Measurements from ENCODE around the gene HOXA13. TPM values are rescaled to one million over a fixed set of nuclear protein-coding genes. Genes with fewer than 3 reads are reported as not detected.
A peak's percentile ranks its signal among the peaks of the same experiment; 100 is the strongest.

Gene HOXA13
- total RNA-seq, 1 donor from 2014 or later, result not detected

DNA sequence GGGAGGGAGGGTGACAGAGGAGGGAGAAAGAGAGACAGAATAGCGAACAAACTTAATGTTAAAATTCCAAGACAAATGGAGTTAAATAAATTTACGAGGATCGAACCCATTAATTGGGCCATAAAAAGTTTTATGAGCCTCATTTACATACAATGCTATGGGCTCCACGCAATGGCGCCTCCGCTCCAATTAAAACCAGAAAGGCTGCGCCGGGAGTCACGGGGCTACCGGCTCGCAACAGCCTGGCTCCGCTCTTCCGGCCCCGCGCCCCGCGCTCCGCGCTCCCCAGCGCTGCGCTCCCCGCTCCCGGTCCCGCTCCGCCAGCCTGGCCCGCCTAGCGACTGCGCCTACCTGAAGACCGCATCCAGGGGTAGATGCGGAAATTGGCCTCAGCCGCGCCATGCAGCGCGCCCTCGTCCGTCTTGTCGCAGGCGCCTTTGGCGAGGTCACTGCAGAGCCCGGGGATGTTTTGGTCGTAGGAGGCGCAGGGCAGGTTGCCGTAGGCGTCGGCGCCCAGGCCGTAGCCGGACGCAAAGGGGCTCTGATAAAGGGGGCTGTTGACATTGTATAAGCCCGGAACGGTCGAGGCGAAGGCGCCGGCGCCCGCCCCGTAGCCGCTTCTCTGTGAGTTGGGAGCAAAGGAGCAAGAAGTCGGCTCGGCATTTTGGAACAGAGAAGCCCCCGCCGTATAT lies 43.9 kb downstream of the HOXA13 start:
- no peak for DNase-seq (ENCODE audit: low spot score)
- H3K4me1 Mint-ChIP-seq (ENCODE audit: unreplicated experiment), result peaks cover 22% of the 10 kb centered on the region
- peak overlapping the region; percentile 76 for H3K4me3 Mint-ChIP-seq (ENCODE audit: unreplicated experiment)
- H3K27me3 Mint-ChIP-seq (ENCODE audit: unreplicated experiment), result peaks cover 55% of the 10 kb centered on the region
- no peak overlapping the region for H3K27ac Mint-ChIP-seq (ENCODE audit: unreplicated experiment)
- peaks cover 3% of the 10 kb centered on the region for H3K36me3 Mint-ChIP-seq (ENCODE audit: low read depth, unreplicated experiment)
- no peaks in the 10 kb centered on the region for H3K9me3 Mint-ChIP-seq (ENCODE audit: unreplicated experiment)
- TF ChIP-seq, protein P1, sequence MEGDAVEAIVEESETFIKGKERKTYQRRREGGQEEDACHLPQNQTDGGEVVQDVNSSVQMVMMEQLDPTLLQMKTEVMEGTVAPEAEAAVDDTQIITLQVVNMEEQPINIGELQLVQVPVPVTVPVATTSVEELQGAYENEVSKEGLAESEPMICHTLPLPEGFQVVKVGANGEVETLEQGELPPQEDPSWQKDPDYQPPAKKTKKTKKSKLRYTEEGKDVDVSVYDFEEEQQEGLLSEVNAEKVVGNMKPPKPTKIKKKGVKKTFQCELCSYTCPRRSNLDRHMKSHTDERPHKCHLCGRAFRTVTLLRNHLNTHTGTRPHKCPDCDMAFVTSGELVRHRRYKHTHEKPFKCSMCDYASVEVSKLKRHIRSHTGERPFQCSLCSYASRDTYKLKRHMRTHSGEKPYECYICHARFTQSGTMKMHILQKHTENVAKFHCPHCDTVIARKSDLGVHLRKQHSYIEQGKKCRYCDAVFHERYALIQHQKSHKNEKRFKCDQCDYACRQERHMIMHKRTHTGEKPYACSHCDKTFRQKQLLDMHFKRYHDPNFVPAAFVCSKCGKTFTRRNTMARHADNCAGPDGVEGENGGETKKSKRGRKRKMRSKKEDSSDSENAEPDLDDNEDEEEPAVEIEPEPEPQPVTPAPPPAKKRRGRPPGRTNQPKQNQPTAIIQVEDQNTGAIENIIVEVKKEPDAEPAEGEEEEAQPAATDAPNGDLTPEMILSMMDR (IDR thresholded peaks at IDR 0.05; ENCODE audit: unreplicated experiment), result no peak

DNA sequence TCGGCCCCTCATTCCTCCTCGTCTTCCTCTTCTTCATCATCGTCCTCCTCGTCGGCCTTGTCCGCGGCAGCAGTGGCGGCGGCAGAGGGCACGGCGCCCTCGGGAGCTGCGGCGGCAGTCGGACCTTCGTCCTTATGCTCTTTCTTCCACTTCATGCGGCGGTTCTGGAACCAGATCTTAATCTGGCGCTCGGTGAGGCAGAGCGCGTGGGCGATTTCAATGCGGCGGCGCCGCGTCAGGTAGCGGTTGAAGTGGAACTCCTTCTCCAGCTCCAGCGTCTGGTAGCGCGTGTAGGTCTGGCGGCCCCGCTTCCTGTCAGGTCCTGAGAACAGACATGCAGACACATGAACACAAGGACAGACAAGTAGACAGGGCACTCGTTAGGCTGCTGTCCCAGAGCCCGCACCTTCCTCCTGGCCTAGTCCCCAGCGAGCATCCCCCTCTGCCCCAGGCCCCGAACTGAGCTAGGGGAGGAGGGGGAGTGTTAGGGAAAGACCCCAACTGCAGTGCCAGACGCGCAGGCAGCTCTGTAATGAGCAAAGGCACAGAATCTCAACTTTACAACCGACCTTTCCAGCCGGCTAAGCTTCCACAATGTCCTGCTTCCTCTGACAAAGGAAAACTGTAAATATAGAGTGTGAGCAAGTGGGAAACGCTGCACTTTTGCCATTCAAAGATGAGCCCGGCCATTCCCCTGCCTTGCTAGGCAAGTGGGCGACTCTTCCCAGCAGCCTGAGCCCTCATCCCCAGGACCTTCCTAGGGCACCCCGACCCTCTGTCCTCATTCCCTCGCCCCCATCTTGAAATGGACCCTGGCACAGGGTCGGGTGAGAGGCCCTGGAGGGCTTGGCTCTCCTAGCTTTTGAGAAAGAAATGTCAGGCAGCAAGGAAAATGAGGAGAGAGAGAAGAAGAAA lies 44.7 kb downstream of the HOXA13 start:
- Mint-ChIP-seq H3K36me3 (ENCODE audit: low read depth, unreplicated experiment) (peaks cover 3% of the 10 kb centered on the region), H3K4me1 (ENCODE audit: unreplicated experiment) (peaks cover 22% of the 10 kb centered on the region), H3K4me3 (ENCODE audit: unreplicated experiment) (peak overlapping the region; percentile 76), H3K27ac (ENCODE audit: unreplicated experiment) (no peak overlapping the region), H3K9me3 (ENCODE audit: unreplicated experiment) (no peaks in the 10 kb centered on the region), H3K27me3 (ENCODE audit: unreplicated experiment) (peaks cover 57% of the 10 kb centered on the region)
- no peak for DNase-seq (ENCODE audit: low spot score)
- TF ChIP-seq, protein P1 (IDR thresholded peaks at IDR 0.05; ENCODE audit: unreplicated experiment), result no peak

DNA sequence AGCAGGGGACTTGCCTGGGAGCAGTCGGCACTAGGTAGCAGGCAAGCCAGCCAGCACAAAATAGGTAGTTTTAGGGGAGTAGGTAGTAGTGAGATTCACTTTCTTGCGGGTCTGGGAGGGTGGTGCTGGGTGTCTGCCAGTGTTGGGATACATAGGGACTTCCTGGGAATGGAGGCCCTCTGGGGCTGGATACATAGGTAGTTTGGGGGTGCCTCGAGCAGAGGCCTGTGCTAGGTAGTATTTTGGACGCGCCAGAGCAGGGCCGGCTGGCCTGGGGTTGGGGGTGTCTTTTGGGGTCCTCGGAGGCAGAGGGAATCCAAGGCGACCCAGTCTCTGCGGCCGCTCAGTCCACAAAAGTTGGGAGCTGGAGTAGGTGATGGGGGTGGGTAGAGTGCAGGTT lies 45.5 kb downstream of the HOXA13 start:
- Mint-ChIP-seq H3K9me3 (ENCODE audit: unreplicated experiment) (no peaks in the 10 kb centered on the region), H3K4me3 (ENCODE audit: unreplicated experiment) (no peak overlapping the region)
- DNase-seq (ENCODE audit: low spot score), result no peak

DNA sequence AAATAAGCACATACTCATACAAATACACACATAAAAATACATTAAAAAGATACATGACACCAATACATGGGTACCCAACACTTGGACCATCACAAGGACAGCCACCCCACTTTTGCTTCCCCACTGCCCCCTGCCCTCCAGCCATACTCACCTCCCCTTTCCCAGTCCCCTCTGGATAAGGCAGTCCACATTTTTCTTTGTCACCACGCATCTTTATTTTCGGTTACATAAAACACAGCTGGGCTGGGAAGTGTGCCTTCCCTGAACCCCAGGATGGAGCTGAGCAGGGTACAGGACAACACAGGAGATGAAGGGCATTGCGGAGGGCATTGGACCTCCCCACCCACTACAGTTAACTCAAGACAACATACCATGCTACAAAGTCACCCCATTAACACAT lies 46.4 kb downstream of the HOXA13 start:
- no peak for DNase-seq (ENCODE audit: low spot score)
- peaks cover 22% of the 10 kb centered on the region for H3K4me1 Mint-ChIP-seq (ENCODE audit: unreplicated experiment)
- no peak overlapping the region for H3K4me3 Mint-ChIP-seq (ENCODE audit: unreplicated experiment)
- H3K27me3 Mint-ChIP-seq (ENCODE audit: unreplicated experiment), result peaks cover 55% of the 10 kb centered on the region
- H3K36me3 Mint-ChIP-seq (ENCODE audit: low read depth, unreplicated experiment), result peaks cover 3% of the 10 kb centered on the region
- H3K9me3 Mint-ChIP-seq (ENCODE audit: unreplicated experiment), result no peaks in the 10 kb centered on the region
- H3K27ac Mint-ChIP-seq (ENCODE audit: unreplicated experiment), result no peak overlapping the region
- TF ChIP-seq, protein P1 (IDR thresholded peaks at IDR 0.05; ENCODE audit: unreplicated experiment), result no peak

More for the DNA sequence above, 45.5 kb downstream of the HOXA13 start:
- TF ChIP-seq, protein P1 (IDR thresholded peaks at IDR 0.05; ENCODE audit: unreplicated experiment), result no peak
- Mint-ChIP-seq H3K27me3 (ENCODE audit: unreplicated experiment) (peaks cover 59% of the 10 kb centered on the region), H3K36me3 (ENCODE audit: low read depth, unreplicated experiment) (peaks cover 3% of the 10 kb centered on the region), H3K27ac (ENCODE audit: unreplicated experiment) (no peak overlapping the region), H3K4me1 (ENCODE audit: unreplicated experiment) (peaks cover 22% of the 10 kb centered on the region)
